ENCODE data around the gene MAP1B.

MAP1B gene

GRCh38 chr5:72252008-72252407 lies 144.7 kb downstream of the MAP1B start:
- DNase-seq (ENCODE audit: low read depth) = no peak

GRCh38 chr5:72252574-72253155 lies 145.4 kb downstream of the MAP1B start:
- no peak for DNase-seq (ENCODE audit: low read depth)

DNA sequence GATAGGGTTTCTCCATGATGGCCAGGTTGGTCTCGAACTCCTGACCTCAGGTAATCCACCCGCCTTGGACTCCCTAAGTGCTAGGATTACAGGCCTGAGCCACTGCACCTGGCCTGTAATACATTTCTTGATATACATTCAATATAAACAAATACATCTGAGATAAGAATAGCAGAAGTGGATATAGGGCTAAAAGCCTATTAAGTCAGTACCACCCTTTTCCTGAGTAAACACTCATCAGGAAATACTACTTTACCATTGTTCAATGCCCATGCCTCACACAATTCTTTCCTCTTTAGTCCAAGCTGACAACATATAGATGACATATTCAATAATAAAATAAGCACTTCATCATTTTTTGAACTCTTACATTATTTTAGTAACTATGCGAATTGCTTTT lies 148.0 kb downstream of the MAP1B start:
- no peak for DNase-seq (ENCODE audit: low read depth)

DNA sequence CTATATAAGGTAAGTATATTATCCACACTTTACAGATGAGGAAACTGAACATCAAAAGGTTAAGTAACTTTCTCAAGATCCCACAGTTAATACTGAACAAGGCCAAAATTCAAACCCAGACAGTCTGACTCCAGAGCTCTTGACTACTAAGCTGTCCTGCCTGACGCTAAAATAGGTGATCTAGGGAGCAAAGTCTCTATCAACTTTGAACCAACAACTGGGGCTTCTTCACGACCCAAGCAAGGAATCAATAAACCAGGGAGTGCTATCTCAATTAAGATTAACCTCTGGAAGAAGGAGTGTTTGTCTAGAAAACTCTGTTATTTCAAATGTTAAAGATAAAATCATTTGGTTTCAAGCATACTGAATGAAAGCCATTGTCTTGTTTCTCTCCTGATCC lies 148.4 kb downstream of the MAP1B start:
- no peak for DNase-seq (ENCODE audit: low read depth)

GRCh38 chr5:72256536-72256935 lies 149.3 kb downstream of the MAP1B start:
- no peak for DNase-seq (ENCODE audit: low read depth)
